ENCODE results near the gene OTOL1. TPM values are rescaled to one million over a fixed set of nuclear protein-coding genes. Genes with fewer than 3 reads are reported as not detected.

OTOL1 gene
- total and polyA plus RNA-seq, 4 donors, result 1.0 TPM; not detected in 3

DNA sequence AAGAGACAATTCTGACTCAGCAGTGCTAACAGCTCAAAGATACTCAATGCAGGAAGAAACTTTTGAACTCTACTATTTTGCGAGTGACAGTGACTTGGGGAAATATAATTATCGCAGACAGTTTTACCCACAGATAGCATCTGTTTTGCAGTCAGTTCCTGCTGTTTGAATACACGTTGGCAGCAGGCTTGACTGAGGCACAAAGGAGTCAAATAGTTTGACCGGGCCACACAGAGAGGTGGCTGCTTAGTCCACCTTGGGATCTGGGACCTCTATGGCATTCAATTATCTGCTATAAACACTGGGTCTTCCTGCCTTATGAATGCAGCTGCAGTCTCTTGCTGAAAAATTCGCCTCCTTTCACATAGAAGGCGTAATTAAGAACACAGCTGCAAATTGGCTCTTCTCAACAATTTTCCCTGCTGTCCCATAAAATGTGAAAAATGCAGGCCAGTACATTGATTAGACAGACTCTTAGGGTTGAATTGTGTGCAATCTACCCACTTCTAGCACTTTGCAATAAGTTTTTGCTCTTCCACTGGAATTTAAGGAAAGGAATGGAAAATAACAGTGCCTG, 56.5 kb downstream of the OTOL1 start:
- no peaks in the 10 kb centered on the region for H3K36me3 ChIP-seq (ENCODE audit: control insufficient read depth, insufficient read depth, low read length)
- peaks cover 5% of the 10 kb centered on the region for H3K4me1 ChIP-seq (ENCODE audit: control insufficient read depth, insufficient read depth, low read length)
- no peak overlapping the region for H3K4me3 ChIP-seq (ENCODE audit: low read depth, low read length)
- 34% methylated on average over 4 of the region's 6 CpGs for WGBS (ENCODE audit: insufficient coverage)
- no peaks in the 10 kb centered on the region for H3K27me3 ChIP-seq (ENCODE audit: control insufficient read depth, insufficient read depth, low read length)
- no peak overlapping the region for H3K27ac ChIP-seq (ENCODE audit: low read depth, low read length)
- DNase-seq (ENCODE audit: low read depth in 4 of 6, low spot score in 6 of 6), result peak in 2 of 6 donors; percentile 23 to 78
- no peaks in the 10 kb centered on the region for H3K9me3 ChIP-seq (ENCODE audit: control insufficient read depth, insufficient read depth, low read length)

Other genes with a start within 250 kb of the OTOL1 start
- gene SPTSSB, start 125.3 kb upstream of the OTOL1 start, total RNA-seq, result 10 to 100 TPM in 1 of 2 donors, 1 to 10 TPM in 1; 1.9 to 10.4 TPM
- 10 to 100 TPM; 10.6 to 16.1 TPM for gene SPTSSB, start 125.3 kb upstream of the OTOL1 start, polyA plus RNA-seq (ENCODE audit: insufficient read length in 2 of 2)